C4-2B (cell line): ENCODE data around the gene SIRPD.

Source experiments
- ZFX ChIP-seq: fragments of 450-650 bp; IDR thresholded peaks from 2 replicates; pipeline ENCODE4 v1.6.1; 2017
- TF ChIP-seq, protein P1 (sequence below): fragments of 450-650 bp; conservative IDR thresholded peaks from 2 replicates; pipeline ENCODE4 v1.5.1; 2017; ENCODE audit warnings: mild to moderate bottlenecking

DNA sequence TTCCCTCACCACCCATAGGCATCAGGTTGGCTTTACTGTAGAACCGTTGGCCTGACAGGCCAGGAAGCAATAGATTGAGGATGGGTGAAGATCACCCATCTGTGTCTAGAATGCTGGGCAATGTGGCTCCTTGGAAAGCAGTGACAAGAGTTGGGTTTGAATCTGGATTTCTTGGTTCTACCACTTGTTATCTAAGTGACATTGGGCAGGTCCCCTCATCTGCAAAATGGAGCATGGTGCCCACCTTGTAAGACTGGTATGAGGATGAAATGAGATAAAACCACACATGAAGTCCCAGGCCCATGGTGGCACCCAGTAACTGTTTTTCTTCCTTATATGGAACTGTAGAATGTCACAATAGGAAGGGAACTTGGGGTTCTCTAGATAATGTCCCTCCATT is 43.7 kb downstream of the SIRPD start:
- TF ChIP-seq, protein P1, sequence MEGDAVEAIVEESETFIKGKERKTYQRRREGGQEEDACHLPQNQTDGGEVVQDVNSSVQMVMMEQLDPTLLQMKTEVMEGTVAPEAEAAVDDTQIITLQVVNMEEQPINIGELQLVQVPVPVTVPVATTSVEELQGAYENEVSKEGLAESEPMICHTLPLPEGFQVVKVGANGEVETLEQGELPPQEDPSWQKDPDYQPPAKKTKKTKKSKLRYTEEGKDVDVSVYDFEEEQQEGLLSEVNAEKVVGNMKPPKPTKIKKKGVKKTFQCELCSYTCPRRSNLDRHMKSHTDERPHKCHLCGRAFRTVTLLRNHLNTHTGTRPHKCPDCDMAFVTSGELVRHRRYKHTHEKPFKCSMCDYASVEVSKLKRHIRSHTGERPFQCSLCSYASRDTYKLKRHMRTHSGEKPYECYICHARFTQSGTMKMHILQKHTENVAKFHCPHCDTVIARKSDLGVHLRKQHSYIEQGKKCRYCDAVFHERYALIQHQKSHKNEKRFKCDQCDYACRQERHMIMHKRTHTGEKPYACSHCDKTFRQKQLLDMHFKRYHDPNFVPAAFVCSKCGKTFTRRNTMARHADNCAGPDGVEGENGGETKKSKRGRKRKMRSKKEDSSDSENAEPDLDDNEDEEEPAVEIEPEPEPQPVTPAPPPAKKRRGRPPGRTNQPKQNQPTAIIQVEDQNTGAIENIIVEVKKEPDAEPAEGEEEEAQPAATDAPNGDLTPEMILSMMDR, result no peak
- TF ChIP-seq ZFX, result no peak
